ENCODE results near the gene ANAPC10.

- TF ChIP-seq CTCF (IDR thresholded peaks at IDR 0.05) (no peak), POLR2A (IDR thresholded peaks at IDR 0.05) (no peak)
Observed at GRCh38 chr4:144970597-144970996, 127.4 kb downstream of the ANAPC10 start.
